Cardiac fibroblast (primary cell): ENCODE results near the gene A2ML1.

Experiments
- DNase-seq, 2 donors: peaks; one replicate each; pipeline versions ENCODE4 v3.0.0 to v3.0.0-alpha.2; 2010; ENCODE audit warnings: low read depth in 2 of 2
- H3K4me3 ChIP-seq, 2 donors: replicated peaks in 1 of 2; 1 replicate in 1 of 2; 2 replicates in 1 of 2; pipeline ENCODE4 v1.5.1; 2011; ENCODE audit warnings: low read depth in 2 of 2, low read length in 2 of 2, mild to moderate bottlenecking in 2 of 2, moderate library complexity in 1 of 2
- CTCF ChIP-seq: IDR thresholded peaks from one replicate; pipeline ENCODE4 v1.5.1; 2011; ENCODE audit warnings: low read depth, mild to moderate bottlenecking, low read length, inconsistent platforms

A2ML1 gene

GRCh38 chr12:8911606-8912268 is 89.3 kb downstream of the A2ML1 start:
- DNase-seq, result no peak
- H3K4me3 ChIP-seq, result no peak overlapping the region
- no peak for TF ChIP-seq CTCF

- no peak overlapping the region for H3K4me3 ChIP-seq
- no peak for TF ChIP-seq CTCF
- no peak for DNase-seq
Measured at GRCh38 chr12:8912914-8913313, 90.5 kb downstream of the A2ML1 start.

- TF ChIP-seq CTCF, result no peak
- peak in 1 of 2 donors; percentile 2 for DNase-seq
Measured at GRCh38 chr12:8913702-8914032, 91.2 kb downstream of the A2ML1 start.

GRCh38 chr12:8914033-8914715 is 91.8 kb downstream of the A2ML1 start, which contains the start of gene PHC1:
Gene PHC1 (plus strand): TSS chr12:8914509. CDS start chr12:8917678, 3,169 bp downstream.
- peak within 1 kb of the TSS; percentile 80 to 81 for H3K4me3 ChIP-seq
- peak; percentile 55 for TF ChIP-seq CTCF
- DNase-seq, result peak; percentile 67 to 80

More at GRCh38 chr12:8913702-8914032, 91.2 kb downstream of the A2ML1 start:
- peak overlapping the region; percentile 61 to 65 for H3K4me3 ChIP-seq

- DNase-seq, result peak; percentile 54 to 60
- H3K4me3 ChIP-seq, result peak overlapping the region; percentile 80 to 81
- TF ChIP-seq CTCF, result no peak
Measured at GRCh38 chr12:8914716-8915526, 92.5 kb downstream of the A2ML1 start.

GRCh38 chr12:8916154-8916553 is 93.7 kb downstream of the A2ML1 start:
- no peak for TF ChIP-seq CTCF
- DNase-seq, result no peak
- H3K4me3 ChIP-seq, result no peak overlapping the region
